CD8-positive, alpha-beta memory T cell (primary cell): ENCODE data around the gene TXNRD2. TPM values are rescaled to one million over a fixed set of nuclear protein-coding genes. Genes with fewer than 3 reads are reported as not detected.

Experiments used
- CTCF ChIA-PET: fragments of 350-600 bp; sonication (Branson Sonifier 250); formaldehyde crosslinking; loops from one replicate; lab custom pipeline; 2021; ENCODE audit warnings: antibody characterized with exemption; lab: Charles Lee
- POLR2A ChIA-PET: fragments of 350-600 bp; sonication (Branson Sonifier 250); formaldehyde crosslinking; loops from one replicate; lab custom pipeline; 2021; ENCODE audit warnings: antibody characterized with exemption; lab: Charles Lee
- DNase-seq, 5 donors: peaks; one replicate each; pipeline versions ENCODE4 v3.0.0 to v3.0.0-alpha.2; 2020 to 2022; ENCODE audit warnings: mixed read lengths in 1 of 5
- H3K27ac ChIP-seq: one replicate; pipeline ENCODE4 v1.7.0; 2013; ENCODE audit warnings: low read depth, mild to moderate bottlenecking, low read length, moderate library complexity
- H3K27me3 ChIP-seq: 2 replicates; pipeline ENCODE4 v1.7.0; 2013; ENCODE audit warnings: low read length, mild to moderate bottlenecking; ENCODE audit not compliant: insufficient read depth, poor library complexity, severe bottlenecking
- H3K36me3 ChIP-seq: 2 replicates; pipeline ENCODE4 v1.7.0; 2013; ENCODE audit warnings: mild to moderate bottlenecking, low read length, moderate library complexity; ENCODE audit not compliant: insufficient read depth
- H3K4me1 ChIP-seq: 2 replicates; pipeline ENCODE4 v1.7.0; 2013; ENCODE audit warnings: mild to moderate bottlenecking, low read length, moderate library complexity; ENCODE audit not compliant: insufficient read depth
- H3K4me3 ChIP-seq: 2 replicates; pipeline ENCODE4 v1.7.0; 2013; ENCODE audit warnings: mild to moderate bottlenecking, low read length
- H3K9me3 ChIP-seq: 2 replicates; pipeline ENCODE4 v1.7.0; 2013; ENCODE audit warnings: mild to moderate bottlenecking, low read length
- H3K27ac Mint-ChIP-seq, 8 donors: one replicate each; pipeline ENCODE4 v1.8.0; 2020 to 2021; ENCODE audit warnings: mixed read lengths in 8 of 8, mild to moderate bottlenecking in 6 of 8, inconsistent platforms in 3 of 8, moderate library complexity in 3 of 8
- H3K27me3 Mint-ChIP-seq, 2 donors: one replicate each; pipeline ENCODE4 v1.8.0; 2020 to 2021; ENCODE audit warnings: mixed read lengths in 2 of 2, mild to moderate bottlenecking in 1 of 2, moderate library complexity in 1 of 2
- H3K36me3 Mint-ChIP-seq, 3 donors: one replicate each; pipeline ENCODE4 v1.8.0; 2020 to 2021; ENCODE audit warnings: mixed read lengths in 3 of 3, inconsistent platforms in 1 of 3, mild to moderate bottlenecking in 1 of 3
- H3K4me1 Mint-ChIP-seq, 3 donors: one replicate each; pipeline ENCODE4 v1.8.0; 2020 to 2021; ENCODE audit warnings: mixed read lengths in 3 of 3, inconsistent platforms in 1 of 3, mild to moderate bottlenecking in 1 of 3
- H3K4me3 Mint-ChIP-seq, 7 donors: one replicate each; pipeline ENCODE4 v1.8.0; 2020 to 2021; ENCODE audit warnings: mixed read lengths in 7 of 7, mild to moderate bottlenecking in 6 of 7, moderate library complexity in 4 of 7, inconsistent platforms in 2 of 7
- H3K9me3 Mint-ChIP-seq, 5 donors: one replicate each; pipeline ENCODE4 v1.8.0; 2020 to 2022; ENCODE audit warnings: mixed read lengths in 5 of 5, mild to moderate bottlenecking in 3 of 5, moderate library complexity in 2 of 5, inconsistent platforms in 1 of 5
- polyA plus RNA-seq: library from polyadenylated mRNA; unstranded; fragments of 300-500 nt; fragmentation: Illumina TruSeq; gene quantifications from one replicate; pipeline ENCODE4 v1.2.3, GENCODE V29; 2021
- total RNA-seq, 2 experiments: library from RNA; stranded (reverse); gene quantifications; one replicate each; pipeline ENCODE4 v1.2.3, GENCODE V29; 2021

The TXNRD2 gene
- total and polyA plus RNA-seq, 3 experiments from 2014 or later, result 13.8 to 27.9 (median 27.6) TPM

DNA sequence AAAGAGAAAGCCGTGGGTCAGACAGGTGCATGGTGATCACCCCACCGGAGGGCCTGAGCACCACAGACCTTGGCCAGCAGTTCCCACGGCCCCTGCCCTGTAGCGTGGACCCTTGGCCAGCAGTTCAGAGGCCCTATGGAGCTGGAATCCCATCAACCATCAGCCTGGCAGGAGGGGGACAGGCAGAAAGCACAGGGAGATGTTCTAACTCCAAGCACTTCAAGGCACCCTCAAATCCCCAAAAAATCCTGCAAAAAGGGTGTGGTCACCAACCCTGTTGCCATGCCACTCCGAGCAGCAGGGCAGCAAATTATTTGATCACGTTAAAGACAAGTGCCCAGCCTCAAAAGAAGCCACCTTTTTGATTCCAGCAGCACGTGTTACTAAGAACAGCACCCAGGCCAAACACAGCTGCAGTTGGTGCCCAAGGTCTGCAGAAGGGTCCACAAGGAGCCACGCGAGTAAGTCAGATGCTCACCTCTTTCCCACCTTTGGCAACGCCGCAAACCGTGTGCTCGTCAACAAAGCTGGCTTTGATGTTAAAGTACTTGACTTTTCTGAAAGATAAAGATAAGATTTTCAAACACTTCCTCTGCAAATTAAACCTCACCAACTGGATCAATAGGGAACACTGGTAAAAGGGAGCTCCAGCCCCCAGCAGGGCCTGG is 26.2 kb downstream of the TXNRD2 start:
- H3K4me1 Mint-ChIP-seq, result no peaks in the 10 kb centered on the region
- H3K27ac Mint-ChIP-seq, result no peak overlapping the region
- H3K36me3 Mint-ChIP-seq, result peaks cover 16 to 67% (median 17%) of the 10 kb centered on the region in 3 donors
- H3K27me3 ChIP-seq, result no peaks in the 10 kb centered on the region
- no peaks in the 10 kb centered on the region for H3K4me1 ChIP-seq
- H3K9me3 Mint-ChIP-seq, result no peaks in the 10 kb centered on the region
- no peak for DNase-seq
- H3K27ac ChIP-seq, result no peak overlapping the region
- ChIA-PET POLR2A (no interaction called here), CTCF (interaction anchor here (2.8 to 3.8 kb wide), 2 partner anchors 159 to 185 kb away, joined by 11 to 15 read pairs; no protein-coding TSS in a partner anchor)
- H3K4me3 ChIP-seq, result no peak overlapping the region
- peaks cover 36% of the 10 kb centered on the region for H3K36me3 ChIP-seq
- H3K27me3 Mint-ChIP-seq, result no peaks in the 10 kb centered on the region
- no peak overlapping the region for H3K4me3 Mint-ChIP-seq
- H3K9me3 ChIP-seq, result no peaks in the 10 kb centered on the region

DNA sequence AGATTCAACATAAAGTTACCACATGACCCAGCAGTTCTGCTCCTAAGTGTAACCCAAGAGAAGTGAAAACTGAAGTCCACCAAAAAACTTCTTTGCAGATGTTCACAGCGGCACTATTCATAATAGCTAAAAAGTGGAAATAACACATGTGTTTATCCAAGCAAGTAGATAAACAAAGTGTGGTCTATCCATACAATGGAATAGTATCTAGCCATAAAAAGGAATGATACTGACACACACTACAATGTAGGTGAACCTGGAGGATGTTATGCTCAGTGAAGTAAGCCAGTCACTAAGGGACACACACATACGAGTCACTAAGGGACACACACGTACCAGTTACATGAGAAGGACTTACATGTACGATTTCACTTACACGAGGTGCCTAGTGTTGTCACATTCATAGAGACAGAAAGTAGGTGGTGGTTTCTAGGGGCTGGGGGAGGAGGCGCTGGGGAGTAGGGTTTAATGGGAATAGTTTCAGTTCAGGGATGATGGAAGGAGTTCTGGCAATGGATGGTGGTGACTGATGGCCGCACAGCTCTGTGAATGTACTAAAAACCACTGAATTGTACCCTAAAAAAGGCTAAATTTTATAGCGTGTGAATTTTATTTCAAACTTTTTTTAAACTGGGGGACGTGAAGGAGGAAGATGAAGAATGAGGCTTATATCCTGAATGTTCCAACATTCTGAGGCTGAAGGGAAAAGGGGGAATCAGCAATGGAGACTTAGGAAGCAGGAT is 27.2 kb downstream of the TXNRD2 start:
- Histone ChIP-seq H3K27ac (no peak overlapping the region), H3K4me3 (no peak overlapping the region), H3K9me3 (no peaks in the 10 kb centered on the region), H3K27me3 (no peaks in the 10 kb centered on the region), H3K36me3 (peaks cover 36% of the 10 kb centered on the region), H3K4me1 (peaks cover 5% of the 10 kb centered on the region)
- Mint-ChIP-seq H3K9me3 (no peaks in the 10 kb centered on the region), H3K4me3 (no peak overlapping the region), H3K27me3 (no peaks in the 10 kb centered on the region), H3K27ac (peak overlapping the region in 2 of 8 donors; percentile 3 to 51), H3K36me3 (peaks cover 16 to 73% (median 22%) of the 10 kb centered on the region in 3 donors), H3K4me1 (peaks cover 1 to 8% (median 4%) of the 10 kb centered on the region in 3 donors)
- no peak for DNase-seq
- POLR2A ChIA-PET, result no interaction called here
- CTCF ChIA-PET, result interaction anchor here (1.1 to 5.5 kb wide), 4 partner anchors 12 to 183 kb away, joined by 3 to 111 read pairs (median 8); no protein-coding TSS in a partner anchor

- H3K4me3 ChIP-seq, result no peak overlapping the region
- no peak overlapping the region for H3K27ac ChIP-seq
- H3K36me3 ChIP-seq, result peaks cover 31% of the 10 kb centered on the region
- H3K4me1 Mint-ChIP-seq, result peaks cover 1 to 8% (median 4%) of the 10 kb centered on the region in 3 donors
- H3K27me3 ChIP-seq, result no peaks in the 10 kb centered on the region
- POLR2A ChIA-PET, result no interaction called here
- no peak for DNase-seq
- H3K4me3 Mint-ChIP-seq, result no peak overlapping the region
- peaks cover 6% of the 10 kb centered on the region for H3K4me1 ChIP-seq
- peaks cover 17 to 70% (median 25%) of the 10 kb centered on the region in 3 donors for H3K36me3 Mint-ChIP-seq
- CTCF ChIA-PET, result interaction anchor here (1.1 to 5.5 kb wide), 4 partner anchors 13 to 182 kb away, joined by 3 to 111 read pairs (median 8); no protein-coding TSS in a partner anchor
- no peaks in the 10 kb centered on the region for H3K9me3 Mint-ChIP-seq
- no peak overlapping the region for H3K27ac Mint-ChIP-seq
- no peaks in the 10 kb centered on the region for H3K9me3 ChIP-seq
- no peaks in the 10 kb centered on the region for H3K27me3 Mint-ChIP-seq
These were observed 28.2 kb downstream of the TXNRD2 start for GRCh38 chr22:19913337-19913936.

- Histone ChIP-seq H3K27ac (no peak overlapping the region), H3K4me1 (peaks cover 6% of the 10 kb centered on the region), H3K27me3 (no peaks in the 10 kb centered on the region), H3K9me3 (no peaks in the 10 kb centered on the region), H3K36me3 (peaks cover 21% of the 10 kb centered on the region), H3K4me3 (no peak overlapping the region)
- H3K27ac Mint-ChIP-seq, result no peak overlapping the region
- H3K9me3 Mint-ChIP-seq, result no peaks in the 10 kb centered on the region
- no peak overlapping the region for H3K4me3 Mint-ChIP-seq
- H3K27me3 Mint-ChIP-seq, result no peaks in the 10 kb centered on the region
- peaks cover 1 to 8% (median 4%) of the 10 kb centered on the region in 3 donors for H3K4me1 Mint-ChIP-seq
- peaks cover 19 to 67% (median 25%) of the 10 kb centered on the region in 3 donors for H3K36me3 Mint-ChIP-seq
- ChIA-PET CTCF (interaction anchor here (1.1 to 5.5 kb wide), 3 partner anchors 156 to 181 kb away, joined by 5 to 111 read pairs (median 11); no protein-coding TSS in a partner anchor), POLR2A (no interaction called here)
- DNase-seq, result no peak
These were observed 29.2 kb downstream of the TXNRD2 start for GRCh38 chr22:19912271-19912999.

- CTCF ChIA-PET, result interaction anchor here (1.1 to 5.5 kb wide), 4 partner anchors 11 to 181 kb away, joined by 3 to 111 read pairs (median 4); no protein-coding TSS in a partner anchor
- DNase-seq, result no peak
- H3K27ac Mint-ChIP-seq, result no peak overlapping the region
- H3K9me3 ChIP-seq, result no peaks in the 10 kb centered on the region
- H3K36me3 Mint-ChIP-seq, result peaks cover 19 to 62% (median 25%) of the 10 kb centered on the region in 3 donors
- peaks cover 19% of the 10 kb centered on the region for H3K36me3 ChIP-seq
- H3K4me3 ChIP-seq, result no peak overlapping the region
- no peaks in the 10 kb centered on the region for H3K27me3 Mint-ChIP-seq
- H3K27me3 ChIP-seq, result no peaks in the 10 kb centered on the region
- POLR2A ChIA-PET, result no interaction called here
- no peak overlapping the region for H3K4me3 Mint-ChIP-seq
- peaks cover 6% of the 10 kb centered on the region for H3K4me1 ChIP-seq
- peaks cover 1 to 8% (median 4%) of the 10 kb centered on the region in 3 donors for H3K4me1 Mint-ChIP-seq
- H3K9me3 Mint-ChIP-seq, result no peaks in the 10 kb centered on the region
- no peak overlapping the region for H3K27ac ChIP-seq
These were observed 29.9 kb downstream of the TXNRD2 start for GRCh38 chr22:19911540-19912270.

DNA sequence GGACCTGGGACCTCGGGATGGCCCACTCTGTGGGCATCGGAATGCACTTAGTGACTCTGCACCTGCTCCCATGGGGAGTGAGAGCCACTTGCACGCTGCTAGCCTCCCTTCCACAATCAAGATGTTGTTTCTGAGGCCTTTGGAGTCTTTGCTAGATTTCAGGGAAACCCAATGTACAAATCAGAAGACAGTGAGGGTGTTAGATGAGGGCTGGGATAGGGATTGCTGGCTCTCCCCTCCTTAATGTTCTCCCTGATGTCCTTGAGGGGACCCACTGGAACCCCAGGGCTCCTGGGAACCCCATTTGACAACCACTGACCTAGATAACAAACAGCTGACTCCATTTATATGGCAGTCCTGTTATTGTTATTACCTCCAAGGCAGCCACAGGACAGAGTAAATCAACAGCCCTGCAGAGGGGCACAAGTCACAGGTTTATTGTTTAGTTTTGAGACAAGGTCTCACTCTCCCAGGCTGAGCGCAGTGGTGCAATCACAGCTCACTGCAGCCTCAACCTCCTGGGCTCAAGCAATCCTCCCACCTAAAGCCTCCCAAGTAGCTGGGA is 31.4 kb downstream of the TXNRD2 start:
- H3K9me3 ChIP-seq, result no peaks in the 10 kb centered on the region
- Mint-ChIP-seq H3K4me1 (peaks cover 1 to 8% (median 4%) of the 10 kb centered on the region in 3 donors), H3K27ac (peak overlapping the region in 4 of 8 donors; percentile 12 to 96 (median 84))

More for the DNA sequence above, 31.4 kb downstream of the TXNRD2 start:
- no peaks in the 10 kb centered on the region for H3K27me3 ChIP-seq
- no peak for DNase-seq
- H3K4me1 ChIP-seq, result peaks cover 6% of the 10 kb centered on the region
- H3K27ac ChIP-seq, result no peak overlapping the region
- no peak overlapping the region for H3K4me3 Mint-ChIP-seq
- H3K27me3 Mint-ChIP-seq, result no peaks in the 10 kb centered on the region
- H3K36me3 Mint-ChIP-seq, result peaks cover 19 to 57% (median 29%) of the 10 kb centered on the region in 3 donors
- ChIA-PET POLR2A (interaction anchor here (0.7 to 1.0 kb wide), 2 partner anchors 32 to 180 kb away, joined by 4 read pairs; no protein-coding TSS in a partner anchor), CTCF (interaction anchor here (0.6 to 5.5 kb wide), 17 partner anchors 8 to 190 kb away, joined by 3 to 111 read pairs (median 4); no protein-coding TSS in a partner anchor)
- no peaks in the 10 kb centered on the region for H3K9me3 Mint-ChIP-seq
- no peak overlapping the region for H3K4me3 ChIP-seq
- H3K36me3 ChIP-seq, result peaks cover 19% of the 10 kb centered on the region
